GM19099 (cell line): ENCODE measurements around the gene HACD2.

Source experiments
- POLR2A ChIP-seq: IDR thresholded peaks from 3 replicates; pipeline ENCODE4 v1.6.1; 2011; ENCODE audit warnings: low read depth; ENCODE audit not compliant: insufficient read length; ENCODE audit errors: extremely low read depth

Gene HACD2, protein sequence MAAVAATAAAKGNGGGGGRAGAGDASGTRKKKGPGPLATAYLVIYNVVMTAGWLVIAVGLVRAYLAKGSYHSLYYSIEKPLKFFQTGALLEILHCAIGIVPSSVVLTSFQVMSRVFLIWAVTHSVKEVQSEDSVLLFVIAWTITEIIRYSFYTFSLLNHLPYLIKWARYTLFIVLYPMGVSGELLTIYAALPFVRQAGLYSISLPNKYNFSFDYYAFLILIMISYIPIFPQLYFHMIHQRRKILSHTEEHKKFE

DNA sequence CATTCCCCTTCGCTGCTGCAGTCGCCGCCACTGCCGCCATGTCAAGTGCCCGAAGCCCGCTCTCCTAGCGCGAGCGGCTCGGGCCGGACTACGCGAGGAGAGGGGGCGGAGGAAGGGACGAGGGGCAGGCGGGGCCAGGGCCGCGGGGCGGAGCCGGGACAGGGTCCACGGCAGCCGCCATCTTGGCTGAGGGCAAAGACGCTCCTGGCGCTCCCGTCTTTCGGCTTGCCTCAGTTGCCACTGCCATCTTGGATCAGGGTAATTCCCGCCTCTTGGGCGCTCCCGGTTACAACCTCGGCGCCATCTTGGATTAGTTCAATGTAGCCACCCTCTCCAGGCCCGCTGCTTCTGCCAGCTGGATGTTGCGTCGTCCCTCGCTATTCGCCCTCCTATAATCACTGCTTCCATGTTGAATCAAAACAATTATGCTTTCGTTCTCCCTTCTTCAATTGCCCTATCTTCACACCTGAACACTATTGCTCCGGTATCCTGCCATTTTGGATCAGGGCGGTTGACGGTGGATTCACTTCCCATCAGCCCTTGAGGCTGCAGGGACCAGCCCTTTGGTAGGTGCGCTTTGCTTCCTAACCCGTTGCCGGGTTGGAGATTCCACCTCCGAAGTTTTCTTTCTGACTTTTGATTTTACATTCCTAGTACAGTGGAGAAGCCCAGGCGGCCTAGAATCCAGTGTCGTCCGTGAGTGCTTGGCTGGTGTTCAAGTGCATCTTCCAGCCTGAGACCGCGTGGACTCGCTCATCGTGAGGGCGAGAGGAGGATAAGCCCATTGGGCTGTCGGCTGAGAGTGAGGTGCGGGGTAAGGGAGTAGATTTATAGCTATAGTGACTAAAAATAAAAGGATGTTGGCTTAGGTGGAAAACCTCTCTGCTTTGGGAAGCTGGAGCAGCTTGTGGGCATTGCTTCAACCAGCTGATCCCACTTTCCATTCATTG, at the start of gene HACD2:
Gene HACD2, minus strand, starts transcription at position 66 of the 950 bp plus-strand sequence. Its CDS starts 26 bp downstream, at position 40.
- peak; percentile 83 for TF ChIP-seq POLR2A

DNA sequence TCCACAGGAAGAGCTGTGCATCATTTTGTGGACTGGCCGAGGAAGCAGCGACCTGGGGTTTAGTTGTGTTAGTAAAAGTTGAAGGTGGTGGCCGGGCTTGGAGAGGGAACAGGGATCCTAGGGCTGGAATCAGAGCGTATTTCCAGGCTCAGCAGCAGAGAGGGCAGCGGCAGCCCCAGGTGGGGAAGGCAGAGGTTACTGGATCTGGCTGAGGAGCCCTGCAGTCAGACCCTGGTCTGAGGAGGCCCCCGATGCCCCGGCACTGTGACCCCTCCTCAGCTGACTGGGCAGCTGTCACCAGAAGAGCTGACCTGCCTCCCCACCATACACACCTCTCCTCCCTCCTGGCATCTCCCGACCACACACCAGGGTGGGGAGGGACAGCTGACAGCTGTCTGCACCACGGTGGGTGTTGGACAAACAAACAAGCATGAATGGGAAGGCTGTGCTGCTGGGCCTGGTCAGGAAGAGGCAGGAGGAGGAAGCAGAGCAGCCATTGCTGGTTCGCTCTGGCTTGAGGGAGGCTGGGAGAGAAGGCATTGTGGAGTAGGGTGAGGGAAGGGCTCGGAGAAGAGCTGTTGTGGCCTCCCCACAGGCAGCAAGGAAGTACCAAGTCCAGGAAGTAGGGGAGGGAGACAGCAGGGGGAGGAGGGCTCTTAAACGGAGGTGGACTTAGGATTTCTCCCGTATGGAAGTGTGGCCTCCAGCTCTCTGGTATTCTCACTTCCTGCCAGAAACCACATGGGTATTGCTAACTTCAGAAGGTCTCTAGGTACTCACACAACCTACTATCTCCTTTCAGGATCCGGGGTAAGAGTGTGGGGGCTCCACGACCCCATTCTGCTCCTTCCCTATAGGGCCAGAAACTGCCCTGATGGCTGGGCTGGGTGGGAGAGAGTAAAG, 49.5 kb upstream of the HACD2 start:
- TF ChIP-seq POLR2A: no peak

DNA sequence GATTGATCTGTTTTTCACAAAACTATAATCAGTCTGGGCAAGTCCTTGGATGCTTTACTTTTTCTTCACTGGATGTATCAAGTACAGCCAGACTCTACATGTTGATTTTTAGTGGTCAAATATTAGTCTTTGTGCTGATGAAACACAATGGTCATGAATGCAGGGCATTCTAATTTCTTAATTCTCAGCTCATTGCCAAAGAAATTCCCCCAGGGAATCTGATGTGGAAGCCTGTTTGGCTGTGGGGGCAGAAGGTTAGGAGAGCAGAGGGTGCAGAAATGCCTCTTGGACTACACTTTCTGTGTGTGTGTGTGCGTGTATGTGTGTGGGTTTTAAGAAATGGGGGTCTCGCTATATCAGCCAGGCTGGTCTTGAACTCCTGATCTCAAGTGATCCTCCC, 48.7 kb upstream of the HACD2 start:
- no peak for TF ChIP-seq POLR2A

DNA sequence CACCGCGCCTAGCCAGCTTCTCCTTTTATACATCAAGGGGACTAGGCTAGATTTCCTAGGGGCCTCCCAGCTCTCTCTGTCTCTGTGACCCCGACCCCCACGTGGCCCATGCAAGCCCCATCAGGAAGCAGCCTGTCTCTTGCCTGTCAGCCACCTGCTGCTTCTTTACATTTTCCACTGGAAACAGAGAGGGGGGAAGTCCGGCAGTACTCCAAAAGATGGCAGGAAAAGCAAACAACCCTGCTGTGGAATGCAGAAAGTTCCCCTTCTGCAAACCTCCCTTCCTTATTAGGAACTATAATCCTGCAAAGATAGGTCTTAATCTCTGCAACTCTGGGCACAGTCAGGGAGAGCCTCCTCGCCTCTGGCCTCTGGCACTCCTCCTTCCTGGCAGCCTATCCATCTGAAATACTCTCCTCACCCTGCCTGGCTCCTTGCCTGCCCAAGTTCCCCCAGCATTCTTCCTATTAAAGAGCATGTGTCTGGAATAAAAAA, 47.4 kb upstream of the HACD2 start:
- TF ChIP-seq POLR2A: no peak

DNA sequence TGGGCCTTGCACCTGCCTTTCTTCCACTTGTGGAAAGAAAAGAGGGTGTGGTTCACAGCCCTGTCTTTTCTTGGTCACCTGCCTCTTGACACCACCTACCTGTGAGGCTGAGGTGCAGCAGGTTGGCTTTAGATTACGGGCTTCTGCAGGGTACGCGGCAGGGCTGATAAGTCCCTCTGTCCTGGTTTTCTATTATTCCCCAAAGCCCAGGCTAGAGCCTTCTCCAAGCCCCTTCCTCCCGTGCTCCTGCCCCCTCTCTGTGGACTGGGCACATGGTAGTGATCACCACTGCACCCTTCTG, 44.8 kb upstream of the HACD2 start:
- TF ChIP-seq POLR2A: no peak

DNA sequence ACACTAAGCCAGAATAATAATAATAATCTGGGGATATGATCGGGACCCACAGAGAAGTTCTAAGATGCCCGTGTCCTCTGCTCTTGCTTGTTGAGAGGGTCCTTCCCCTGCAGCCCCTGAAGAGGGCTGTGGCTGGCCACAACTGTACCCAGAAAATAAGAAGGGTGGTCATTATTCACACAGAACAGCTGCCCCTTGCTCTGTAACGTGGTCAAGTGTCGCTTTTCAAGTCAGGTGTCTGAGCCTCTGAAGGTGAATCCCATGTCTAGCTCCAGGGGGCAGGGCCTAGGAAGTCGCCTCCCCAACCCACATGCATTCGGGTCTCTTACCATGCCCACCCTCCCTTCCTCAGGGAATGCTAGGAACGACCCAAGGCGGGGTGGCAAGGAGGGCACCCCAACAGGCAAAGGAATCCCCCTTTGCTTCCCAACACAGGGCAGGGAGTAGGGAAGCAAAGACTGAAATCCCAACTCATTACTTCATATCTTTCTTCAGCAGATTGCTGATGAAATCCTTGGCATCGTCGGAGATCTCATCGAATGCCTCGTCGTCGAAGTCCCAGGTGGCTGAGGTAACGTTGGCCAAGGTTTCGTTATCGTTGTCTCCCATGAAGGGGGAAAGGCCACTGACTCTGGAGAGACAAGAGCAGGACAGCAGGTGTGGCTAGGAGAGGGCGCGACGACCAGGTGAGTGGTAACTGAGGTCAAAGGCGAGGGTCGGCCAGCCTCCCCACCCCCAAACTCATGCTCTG, 44.3 kb upstream of the HACD2 start:
- no peak for TF ChIP-seq POLR2A

DNA sequence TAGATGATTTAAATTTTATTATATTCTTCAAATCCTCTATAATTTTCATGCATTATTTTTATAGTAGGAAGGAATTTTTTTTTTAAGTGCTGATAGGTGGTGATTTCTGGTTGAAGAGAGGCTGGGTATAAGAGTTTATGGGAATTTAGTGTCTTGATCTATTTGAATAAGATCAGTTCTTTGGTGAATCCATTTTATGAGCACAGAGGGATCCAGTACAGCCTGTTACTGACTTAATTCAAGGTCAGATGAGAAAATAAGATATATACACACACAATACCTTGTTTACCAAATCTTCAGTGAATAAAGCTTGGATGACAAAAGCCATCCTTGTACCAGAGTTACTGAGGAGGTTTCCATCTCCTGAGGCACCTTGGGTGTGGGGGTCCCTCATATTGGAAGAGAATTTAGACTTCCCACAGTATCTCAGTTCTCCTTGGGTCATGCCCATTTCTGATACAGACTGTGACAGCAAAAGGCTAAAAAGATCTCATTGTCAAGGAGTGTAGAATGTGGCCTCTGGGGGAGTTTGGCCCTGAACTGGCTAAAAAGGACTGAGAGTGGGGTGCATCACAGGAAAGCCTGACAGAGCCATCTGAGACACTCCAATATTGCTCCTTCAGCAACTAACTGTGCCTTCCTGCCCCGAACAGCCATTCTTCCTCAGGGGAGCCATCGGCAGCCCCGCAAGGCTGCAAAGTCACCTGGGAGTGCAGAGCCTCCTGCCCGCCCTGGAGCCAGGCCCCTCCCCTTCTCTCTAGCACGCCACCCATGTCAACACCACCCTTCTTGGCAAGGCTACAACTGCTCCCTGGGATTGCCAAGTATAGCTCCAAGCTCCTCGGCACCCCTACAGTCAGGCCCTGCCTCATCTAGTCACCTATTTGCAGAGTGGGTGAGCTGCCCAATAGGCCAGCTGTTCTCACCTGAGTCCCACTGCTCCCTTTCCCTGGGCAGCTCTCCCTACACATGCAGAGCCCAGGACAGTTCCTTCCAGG, 43.1 kb upstream of the HACD2 start:
- TF ChIP-seq POLR2A: no peak

DNA sequence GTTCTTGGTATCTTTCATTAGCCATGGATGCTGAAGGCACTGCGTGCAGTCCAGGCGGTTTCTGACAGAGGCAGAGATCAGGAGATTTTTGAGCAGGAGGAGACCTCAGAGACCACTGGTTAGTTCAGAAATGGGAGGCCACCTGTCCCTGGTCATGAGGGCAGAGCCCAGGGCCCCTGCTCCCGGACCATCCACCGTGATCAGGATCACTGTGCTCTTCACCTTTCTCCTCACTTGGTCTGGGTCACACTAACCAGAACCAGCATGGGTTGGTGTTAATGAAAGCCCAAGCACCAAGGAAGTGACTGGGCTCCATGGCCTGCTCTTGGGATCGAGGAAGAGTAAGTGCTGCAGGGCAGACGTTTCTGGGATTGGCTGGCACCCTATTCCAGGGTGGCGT, 42.0 kb upstream of the HACD2 start:
- TF ChIP-seq POLR2A: no peak

DNA sequence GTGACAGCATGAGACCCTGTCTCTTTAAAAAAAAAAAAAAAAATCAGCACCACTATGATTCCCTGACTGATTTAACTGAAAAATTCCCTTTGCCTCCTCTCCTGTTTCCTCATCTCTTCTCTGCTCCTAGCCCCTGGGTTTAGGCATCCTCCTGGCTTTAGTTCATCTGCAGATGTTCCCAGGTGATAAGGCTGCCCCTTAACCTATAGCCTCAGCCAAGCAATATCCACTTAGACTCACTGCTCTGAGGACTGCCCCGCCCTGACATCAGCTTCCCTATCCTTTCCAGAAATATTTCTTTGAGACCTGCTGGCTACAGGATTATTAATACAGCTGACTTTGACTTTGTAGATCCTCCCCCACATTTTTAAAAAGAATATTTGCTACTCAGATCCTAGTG, 39.4 kb upstream of the HACD2 start:
- TF ChIP-seq POLR2A: no peak

DNA sequence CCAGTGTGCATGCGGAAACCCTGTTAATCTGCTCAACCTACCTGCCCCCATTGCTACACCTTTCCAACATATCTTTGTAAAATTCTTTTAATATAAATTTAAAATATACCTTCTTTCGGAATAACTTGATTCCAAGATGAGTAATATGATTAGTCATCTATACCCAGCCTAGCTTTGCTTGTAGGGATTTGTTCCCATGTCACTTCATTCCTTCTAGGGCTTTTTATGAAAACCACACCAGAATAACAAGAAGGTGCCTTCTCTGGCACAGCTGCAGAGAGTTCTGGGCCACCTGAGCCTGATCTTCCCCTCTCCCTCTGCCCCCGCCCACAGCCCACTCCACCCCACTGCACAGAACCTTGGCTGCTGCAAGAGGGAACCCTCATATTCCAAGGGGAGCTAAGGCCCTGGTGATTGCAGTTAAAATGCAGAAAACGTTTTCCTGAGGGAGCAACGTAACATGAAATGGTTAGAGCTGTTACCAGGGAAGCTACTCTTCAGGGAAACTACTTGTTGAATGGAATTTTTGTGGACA, 38.6 kb upstream of the HACD2 start:
- TF ChIP-seq POLR2A: no peak

DNA sequence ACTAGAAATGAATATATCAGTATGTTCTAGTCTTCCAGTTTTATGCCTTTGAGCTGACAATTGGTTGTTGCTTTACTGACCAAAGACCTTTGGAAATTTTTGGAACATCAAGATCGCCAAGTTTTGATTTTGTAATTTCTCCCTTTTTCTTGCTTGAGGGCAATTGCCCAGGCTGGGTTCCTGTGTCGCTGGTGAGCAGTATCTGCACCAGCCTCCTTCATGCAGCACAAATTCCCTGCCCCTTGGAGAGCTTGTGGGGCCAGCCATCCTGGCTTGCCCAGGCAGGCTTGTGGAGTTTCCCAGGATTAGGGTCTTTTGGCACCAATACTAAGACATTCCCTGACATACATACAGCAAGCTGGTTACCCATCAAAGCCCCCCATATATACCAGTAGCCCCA, 37.9 kb upstream of the HACD2 start:
- no peak for TF ChIP-seq POLR2A

DNA sequence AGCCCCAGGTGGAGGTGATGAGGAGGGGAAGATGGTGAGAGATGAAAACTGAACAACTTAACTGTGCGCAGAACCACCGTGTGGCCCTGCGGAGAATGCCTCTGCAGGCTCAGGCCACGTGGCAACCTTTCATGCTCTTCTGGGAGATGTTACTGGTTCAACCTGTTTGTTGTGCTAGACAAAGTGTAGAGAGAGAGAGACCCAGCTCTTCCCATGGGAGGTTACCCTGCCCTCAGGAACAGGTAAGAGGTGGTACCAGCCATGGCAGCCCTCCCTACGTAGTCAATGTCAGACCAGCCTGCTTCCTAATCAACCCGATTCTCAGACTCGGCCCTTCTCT, 37.0 kb upstream of the HACD2 start:
- no peak for TF ChIP-seq POLR2A

DNA sequence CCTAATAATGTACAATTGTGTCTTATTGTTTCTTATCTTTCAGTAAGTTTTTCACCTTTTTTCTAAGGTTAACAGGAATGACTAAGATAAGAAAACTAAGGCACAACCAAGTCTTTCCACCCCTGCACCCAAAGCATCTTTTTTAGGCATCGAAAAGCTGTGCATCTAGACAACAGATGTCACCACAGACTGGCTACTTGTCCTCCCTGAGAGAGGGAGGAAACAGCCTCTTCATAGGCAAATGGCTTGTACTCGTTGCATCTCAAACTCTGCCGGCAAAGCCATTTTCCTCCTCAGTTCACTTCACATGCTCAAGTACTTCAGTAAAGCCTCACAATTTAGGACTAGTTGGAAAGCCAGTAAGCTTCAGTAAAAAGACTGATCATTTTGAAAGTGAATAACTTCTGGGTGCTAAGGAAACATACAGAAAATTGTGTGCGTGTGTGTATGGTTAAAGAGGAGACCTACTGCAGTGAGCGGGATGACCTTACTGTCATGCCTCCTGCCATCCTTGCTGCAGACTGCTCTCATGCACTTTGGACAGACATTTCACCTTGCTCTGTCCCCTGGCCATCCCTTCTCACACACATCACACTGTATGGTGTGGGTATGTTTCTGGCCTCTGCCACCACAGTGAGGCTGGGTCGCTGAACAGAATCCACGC, 36.5 kb upstream of the HACD2 start:
- no peak for TF ChIP-seq POLR2A

DNA sequence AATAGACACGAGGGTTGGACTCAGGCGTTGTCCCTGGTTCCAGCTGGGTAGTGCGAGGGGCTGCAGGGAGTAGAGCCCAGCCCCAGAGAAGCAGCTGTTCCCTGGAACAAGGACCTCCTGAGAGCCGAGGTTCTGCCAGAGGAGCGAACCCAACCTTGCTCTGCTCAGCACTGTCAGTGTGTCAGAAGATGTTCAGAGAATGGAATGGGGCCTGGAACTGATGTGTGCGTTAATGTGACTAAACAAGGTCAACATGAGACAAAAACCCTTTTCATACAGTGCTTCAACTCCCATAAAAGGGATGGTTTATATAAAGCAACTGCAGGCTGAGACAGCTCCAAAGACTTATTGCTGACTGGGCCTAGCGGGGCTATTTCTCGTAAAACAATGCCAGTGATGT, 35.5 kb upstream of the HACD2 start:
- TF ChIP-seq POLR2A: no peak
